Astrocyte (in vitro differentiated cells and primary cell): Measurements from ENCODE around the gene CEP128.

ENCODE experiments used
- CTCF ChIP-seq: IDR thresholded peaks from 2 replicates; pipeline ENCODE4 v1.5.1; 2011; ENCODE audit warnings: low read depth, mild to moderate bottlenecking, inconsistent platforms, low read length, moderate library complexity; ENCODE audit not compliant: insufficient read depth
- EZH2 ChIP-seq: IDR thresholded peaks from 2 replicates; pipeline ENCODE4 v1.6.1; 2012; ENCODE audit warnings: mild to moderate bottlenecking, low read length, inconsistent platforms; ENCODE audit not compliant: insufficient read depth

- TF ChIP-seq CTCF (no peak), EZH2 (no peak)
These were observed 373.5 kb downstream of the CEP128 start for GRCh38 chr14:80567905-80568536.
